NB4 (cell line): ENCODE data around the gene RBMS3.

ENCODE experiments used
- MYC ChIP-seq: IDR thresholded peaks from 2 replicates; pipeline ENCODE4 v1.6.1; 2011; ENCODE audit warnings: low read depth, low read length
- TF ChIP-seq, protein P1 (sequence below): IDR thresholded peaks from one replicate; pipeline ENCODE4 v1.5.1; 2012; ENCODE audit warnings: low read depth, low read length

GRCh38 chr3:29627136-29628117 is 346.6 kb downstream of the RBMS3 start:
- TF ChIP-seq, protein P1, sequence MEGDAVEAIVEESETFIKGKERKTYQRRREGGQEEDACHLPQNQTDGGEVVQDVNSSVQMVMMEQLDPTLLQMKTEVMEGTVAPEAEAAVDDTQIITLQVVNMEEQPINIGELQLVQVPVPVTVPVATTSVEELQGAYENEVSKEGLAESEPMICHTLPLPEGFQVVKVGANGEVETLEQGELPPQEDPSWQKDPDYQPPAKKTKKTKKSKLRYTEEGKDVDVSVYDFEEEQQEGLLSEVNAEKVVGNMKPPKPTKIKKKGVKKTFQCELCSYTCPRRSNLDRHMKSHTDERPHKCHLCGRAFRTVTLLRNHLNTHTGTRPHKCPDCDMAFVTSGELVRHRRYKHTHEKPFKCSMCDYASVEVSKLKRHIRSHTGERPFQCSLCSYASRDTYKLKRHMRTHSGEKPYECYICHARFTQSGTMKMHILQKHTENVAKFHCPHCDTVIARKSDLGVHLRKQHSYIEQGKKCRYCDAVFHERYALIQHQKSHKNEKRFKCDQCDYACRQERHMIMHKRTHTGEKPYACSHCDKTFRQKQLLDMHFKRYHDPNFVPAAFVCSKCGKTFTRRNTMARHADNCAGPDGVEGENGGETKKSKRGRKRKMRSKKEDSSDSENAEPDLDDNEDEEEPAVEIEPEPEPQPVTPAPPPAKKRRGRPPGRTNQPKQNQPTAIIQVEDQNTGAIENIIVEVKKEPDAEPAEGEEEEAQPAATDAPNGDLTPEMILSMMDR: no peak
- no peak for TF ChIP-seq MYC
